Measurements from ENCODE around the gene HECW1.
A peak's percentile ranks its signal among the peaks of the same experiment; 100 is the strongest.

HECW1 gene

GRCh38 chr7:43384616-43385308, 272.3 kb downstream of the HECW1 start:
- no peak for DNase-seq

GRCh38 chr7:43385309-43385680, 272.8 kb downstream of the HECW1 start:
- DNase-seq = no peak

- DNase-seq = no peak
Measured at GRCh38 chr7:43385856-43386255, 273.4 kb downstream of the HECW1 start.

GRCh38 chr7:43387932-43388331, 275.5 kb downstream of the HECW1 start:
- DNase-seq = no peak

- DNase-seq = no peak
Measured at GRCh38 chr7:43390576-43390975, 278.1 kb downstream of the HECW1 start.

DNA sequence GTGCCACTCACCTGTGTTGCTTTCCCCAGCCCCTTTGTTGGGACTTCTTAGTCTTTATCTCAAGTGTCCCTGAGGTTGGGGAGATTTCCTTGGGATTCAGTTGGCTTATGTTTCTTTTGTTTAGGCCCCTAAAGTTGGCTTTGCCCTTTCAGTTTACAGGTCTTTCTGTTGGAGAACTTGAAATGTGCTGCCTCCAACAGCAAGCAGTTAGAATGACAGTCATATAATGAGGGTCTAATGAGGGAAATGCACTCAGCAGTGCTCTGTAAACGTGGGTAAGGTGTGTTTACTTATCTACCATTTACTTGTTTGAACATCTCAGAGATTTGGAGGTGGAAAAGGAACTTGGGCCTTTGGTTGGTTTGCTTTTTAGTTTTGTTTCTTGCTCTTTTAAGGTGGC, 279.1 kb downstream of the HECW1 start:
- DNase-seq = no peak

GRCh38 chr7:43392638-43393330, 280.3 kb downstream of the HECW1 start:
- no peak for DNase-seq

- DNase-seq = no peak
Measured at GRCh38 chr7:43394441-43395130, 282.1 kb downstream of the HECW1 start.

- DNase-seq = no peak
Measured at GRCh38 chr7:43395351-43395750, 282.9 kb downstream of the HECW1 start.

DNA sequence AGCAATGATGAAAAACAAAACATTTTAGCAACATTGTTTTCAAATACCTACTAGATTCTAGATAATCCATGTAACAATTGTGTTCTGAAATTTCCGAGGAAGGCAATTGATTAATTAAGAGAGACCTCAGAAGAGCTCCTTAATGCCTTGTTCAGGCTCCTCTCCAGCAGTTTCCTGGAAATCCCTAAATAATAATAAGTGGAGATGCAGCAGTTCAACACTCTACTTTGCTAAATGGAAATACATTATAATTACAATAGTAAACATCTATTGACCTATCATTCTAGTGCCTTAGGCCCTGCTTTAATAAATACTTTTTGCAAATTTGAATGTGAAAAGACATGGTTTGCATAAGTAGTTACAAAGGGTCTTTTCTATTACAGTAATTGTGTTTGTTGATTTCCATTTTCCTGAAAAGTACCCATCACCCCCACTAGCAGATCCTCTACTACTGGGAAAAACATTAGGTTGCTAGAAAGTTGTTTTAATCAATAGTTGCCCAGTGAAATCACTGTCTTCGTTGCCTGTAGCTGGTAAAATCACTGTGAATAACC, 283.8 kb downstream of the HECW1 start:
- DNase-seq = no peak

DNA sequence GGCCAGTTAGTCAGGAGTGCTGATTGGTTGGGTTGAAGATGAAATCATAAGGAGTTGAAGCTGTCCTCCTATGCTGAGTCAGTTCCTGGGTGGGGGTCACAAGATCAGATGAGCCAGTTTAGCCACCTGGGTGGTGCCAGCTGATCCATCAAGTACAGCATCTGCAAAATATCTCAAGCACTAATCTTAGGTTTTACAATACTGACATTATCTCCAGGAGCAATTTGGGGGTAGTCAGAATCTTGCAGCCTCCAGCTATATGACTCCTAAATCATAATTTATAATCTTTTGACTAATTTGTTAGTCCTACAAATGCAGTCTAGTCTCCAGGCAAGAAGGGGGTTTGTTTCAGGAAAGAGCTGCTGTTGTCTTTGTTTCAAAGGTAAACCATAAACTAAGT, 286.4 kb downstream of the HECW1 start:
- DNase-seq = no peak

DNA sequence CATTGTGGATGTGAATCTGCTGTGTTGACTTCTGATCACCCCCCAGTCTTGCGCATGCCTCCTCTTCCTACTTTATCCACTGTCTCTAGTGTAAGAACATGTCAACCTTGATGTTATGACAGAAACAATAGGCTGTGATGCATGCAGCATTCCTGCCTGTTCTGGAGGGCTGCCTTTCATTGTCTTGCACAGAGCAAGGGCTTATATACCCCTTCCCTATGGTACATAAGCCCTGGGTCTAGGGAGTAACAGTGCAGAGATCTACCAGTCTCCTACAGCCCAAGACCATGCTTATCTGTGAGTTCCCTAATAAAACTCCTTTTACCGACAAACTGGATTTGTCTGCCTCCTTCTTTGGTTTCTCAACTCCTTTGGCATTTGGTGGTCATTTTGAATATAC, 293.5 kb downstream of the HECW1 start:
- DNase-seq = no peak

- DNase-seq = no peak
Measured at GRCh38 chr7:43406961-43407360, 294.5 kb downstream of the HECW1 start.

GRCh38 chr7:43408981-43409380, 296.5 kb downstream of the HECW1 start:
- no peak for DNase-seq

- DNase-seq = no peak
Measured at GRCh38 chr7:43417455-43417854, 305.0 kb downstream of the HECW1 start.

GRCh38 chr7:43430411-43430810, 318.0 kb downstream of the HECW1 start:
- DNase-seq = no peak

- no peak for DNase-seq
Measured at GRCh38 chr7:43431020-43431595, 318.7 kb downstream of the HECW1 start.

GRCh38 chr7:43433639-43434038, 321.2 kb downstream of the HECW1 start:
- no peak for DNase-seq

DNA sequence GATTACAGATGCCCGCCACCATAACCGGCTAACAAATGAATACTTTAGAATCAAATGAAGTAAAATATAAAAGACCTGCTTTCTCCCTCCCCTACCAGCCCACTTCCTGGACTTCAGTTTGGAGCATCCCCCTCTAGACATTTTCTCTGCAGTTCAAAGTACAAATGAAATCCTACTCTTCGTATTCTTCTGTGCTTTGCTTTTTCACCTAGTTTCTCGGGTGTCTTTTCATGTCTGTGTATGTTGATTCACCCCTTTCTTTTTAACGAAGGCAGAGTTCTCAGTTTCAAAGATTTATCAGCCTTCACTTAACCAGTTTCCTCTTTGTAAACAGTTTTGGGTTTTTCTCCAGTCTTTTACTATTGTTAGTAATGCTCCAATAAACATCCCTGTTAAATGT, 324.6 kb downstream of the HECW1 start:
- no peak for DNase-seq

- no peak for DNase-seq
Measured at GRCh38 chr7:43438897-43439479, 326.5 kb downstream of the HECW1 start.

DNA sequence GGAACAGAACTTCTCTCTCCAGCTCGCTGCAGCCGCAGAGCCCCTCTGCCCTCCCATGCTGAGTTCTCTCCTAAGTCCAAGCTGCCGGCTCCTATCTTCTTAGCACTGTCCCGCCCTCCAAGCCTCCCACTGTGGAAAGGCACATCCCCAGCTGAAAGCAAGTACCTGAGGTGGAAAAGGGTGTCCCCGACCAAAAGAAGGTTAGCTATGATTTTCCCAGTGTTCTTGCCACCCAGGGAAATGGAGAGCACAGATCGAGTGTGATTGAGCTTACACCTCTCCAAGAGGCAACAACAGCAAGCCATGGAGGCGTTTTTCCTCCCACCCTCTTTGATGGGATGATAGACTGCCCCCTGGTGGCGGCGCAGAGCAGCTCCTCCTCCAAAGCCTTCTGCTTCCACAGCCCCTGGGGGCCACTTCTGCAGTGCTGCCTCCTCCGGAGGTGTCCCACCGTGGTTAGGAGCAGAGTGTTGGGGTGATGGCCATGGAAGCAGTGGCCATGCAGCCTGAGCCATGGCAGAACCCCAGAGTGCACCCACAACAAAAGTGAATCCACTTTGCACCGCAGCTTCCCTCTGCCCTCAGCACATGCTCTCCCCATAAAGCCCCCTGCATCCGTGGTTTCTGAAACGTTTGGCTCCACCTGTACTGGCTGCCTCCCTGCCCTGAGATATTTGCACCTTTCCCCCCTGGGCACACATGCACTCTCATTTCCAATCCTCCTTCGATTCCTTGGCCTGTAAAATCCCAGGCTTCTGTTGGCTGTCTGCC, 327.4 kb downstream of the HECW1 start:
- DNase-seq = peak; percentile 18

All from SHP77 treated with DMSO at 0.1 percent for 48 hours (cell line).